ENCODE measurements around the gene PACC1.

GRCh38 chr1:212453156-212453857 is 38.6 kb upstream of the PACC1 start:
- no peak for TF ChIP-seq CTCF (IDR thresholded peaks at IDR 0.05)
- TF ChIP-seq POLR2AphosphoS5 (IDR thresholded peaks at IDR 0.05), result no peak
- no peak for TF ChIP-seq POLR2A (IDR thresholded peaks at IDR 0.05)

All from breast epithelium (tissue), 3 donors.